Adrenal gland (tissue), 5 donors: ENCODE measurements around the gene SLC25A47.

Source experiments
- CTCF ChIP-seq, 6 experiments: fragments of 450-650 bp in 4 of 6; fragments of 200-600 bp in 2 of 6; sonication (generic) in 1 of 6; IDR thresholded peaks; 1 replicate in 5 of 6; 2 replicates in 1 of 6; pipeline versions ENCODE4 v1.5.1 to v1.8.0; 2016 to 2021; ENCODE audit warnings: antibody characterized with exemption in 6 of 6, mild to moderate bottlenecking in 2 of 6, moderate library complexity in 1 of 6
- POLR2A ChIP-seq, 2 donors: fragments of 450-650 bp; IDR thresholded peaks; one replicate each; pipeline ENCODE4 v1.6.1; 2017; ENCODE audit warnings: antibody characterized with exemption in 2 of 2, mild to moderate bottlenecking in 2 of 2, moderate library complexity in 1 of 2
- donor health status: DM: no; HTN: no; CAD: no.

DNA sequence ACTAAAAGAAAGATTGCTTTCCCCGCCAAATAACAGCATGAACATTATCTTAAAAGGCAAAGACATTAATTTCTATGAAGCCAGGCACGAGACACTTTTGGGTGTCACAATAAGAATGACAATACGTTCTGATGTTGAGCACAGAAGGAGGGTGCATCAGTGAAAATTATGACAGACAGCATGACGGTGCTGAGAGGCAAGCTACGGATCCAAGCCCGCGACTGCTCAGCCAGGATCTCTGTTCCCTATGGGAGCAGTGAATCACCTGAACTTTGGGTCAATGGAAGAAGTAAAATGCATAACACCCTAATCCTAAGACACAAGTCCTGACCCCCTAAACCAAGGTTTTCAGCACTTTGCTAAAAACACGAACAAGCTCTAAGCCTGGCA lies 51.7 kb downstream of the SLC25A47 start:
- TF ChIP-seq POLR2A (IDR thresholded peaks at IDR 0.05) (no peak), CTCF (IDR thresholded peaks at IDR 0.05) (no peak)
